ENCODE data around the gene NNT. TPM values are rescaled to one million over a fixed set of nuclear protein-coding genes. Genes with fewer than 3 reads are reported as not detected.
"Not testable (repeated sequence)": the region's sequence is repeated elsewhere in the genome, so short reads cannot be mapped to it uniquely, and the experiment has no call there.

NNT gene
- total RNA-seq, 1 experiment from 2014 or later: 39.0 TPM

GRCh38 chr5:43675357-43675756, 72.4 kb downstream of the NNT start:
- no peak for DNase-seq

GRCh38 chr5:43676083-43676840, 73.3 kb downstream of the NNT start:
- Histone ChIP-seq H3K27me3 (no peaks in the 10 kb centered on the region), H3K9me3 (peaks cover 7% of the 10 kb centered on the region), H3K4me3 (no peak overlapping the region), H3K36me3 (peaks cover 33% of the 10 kb centered on the region)
- no peak for DNase-seq

More at GRCh38 chr5:43675357-43675756, 72.4 kb downstream of the NNT start:
- peaks cover 38% of the 10 kb centered on the region for H3K36me3 ChIP-seq
- H3K9me3 ChIP-seq: peaks cover 13% of the 10 kb centered on the region
- no peaks in the 10 kb centered on the region for H3K27me3 ChIP-seq
- no peak overlapping the region for H3K4me3 ChIP-seq

GRCh38 chr5:43677253-43677652, 74.3 kb downstream of the NNT start:
- H3K4me3 ChIP-seq: no peak overlapping the region
- H3K9me3 ChIP-seq: no peaks in the 10 kb centered on the region
- H3K36me3 ChIP-seq: peaks cover 29% of the 10 kb centered on the region
- no peak for DNase-seq
- no peaks in the 10 kb centered on the region for H3K27me3 ChIP-seq

GRCh38 chr5:43679214-43679613, 76.2 kb downstream of the NNT start:
- Histone ChIP-seq H3K4me3 (no peak overlapping the region), H3K27me3 (no peaks in the 10 kb centered on the region), H3K9me3 (no peaks in the 10 kb centered on the region), H3K36me3 (peaks cover 23% of the 10 kb centered on the region)
- DNase-seq: no peak

GRCh38 chr5:43680286-43680685, 77.3 kb downstream of the NNT start:
- Histone ChIP-seq H3K27me3 (no peaks in the 10 kb centered on the region), H3K4me3 (no peak overlapping the region), H3K9me3 (no peaks in the 10 kb centered on the region), H3K36me3 (peaks cover 23% of the 10 kb centered on the region)
- peak; percentile 12 for DNase-seq

- H3K27me3 ChIP-seq: no peaks in the 10 kb centered on the region
- H3K36me3 ChIP-seq: peaks cover 14% of the 10 kb centered on the region
- no peak overlapping the region for H3K4me3 ChIP-seq
- no peak for DNase-seq
- no peaks in the 10 kb centered on the region for H3K9me3 ChIP-seq
Measured at GRCh38 chr5:43683884-43684471, 81.0 kb downstream of the NNT start.

GRCh38 chr5:43685252-43685950, 82.4 kb downstream of the NNT start:
- H3K27me3 ChIP-seq: no peaks in the 10 kb centered on the region
- no peak overlapping the region for H3K4me3 ChIP-seq
- H3K36me3 ChIP-seq: peaks cover 28% of the 10 kb centered on the region
- no peak for DNase-seq
- no peaks in the 10 kb centered on the region for H3K9me3 ChIP-seq

GRCh38 chr5:43687275-43687674, 84.3 kb downstream of the NNT start:
- H3K36me3 ChIP-seq: peaks cover 21% of the 10 kb centered on the region
- no peak for DNase-seq
- 0 out of 2 replicates have a peak, but pooled peaks cover 2% of the 10 kb centered on the region for H3K9me3 ChIP-seq
- no peaks in the 10 kb centered on the region for H3K27me3 ChIP-seq
- H3K4me3 ChIP-seq: no peak overlapping the region

- Histone ChIP-seq H3K9me3 (peaks cover 17% of the 10 kb centered on the region), H3K27me3 (no peaks in the 10 kb centered on the region), H3K36me3 (peaks cover 44% of the 10 kb centered on the region), H3K4me3 (no peak overlapping the region)
- DNase-seq: no peak
Measured at GRCh38 chr5:43691275-43691674, 88.3 kb downstream of the NNT start.

GRCh38 chr5:43691893-43692292, 88.9 kb downstream of the NNT start:
- H3K4me3 ChIP-seq: no peak overlapping the region
- H3K36me3 ChIP-seq: peaks cover 48% of the 10 kb centered on the region
- DNase-seq: no peak
- peaks cover 17% of the 10 kb centered on the region for H3K9me3 ChIP-seq
- H3K27me3 ChIP-seq: no peaks in the 10 kb centered on the region

GRCh38 chr5:43693411-43693810, 90.4 kb downstream of the NNT start:
- H3K27me3 ChIP-seq: no peaks in the 10 kb centered on the region
- DNase-seq: no peak
- H3K4me3 ChIP-seq: no peak overlapping the region
- peaks cover 50% of the 10 kb centered on the region for H3K36me3 ChIP-seq
- peaks cover 17% of the 10 kb centered on the region for H3K9me3 ChIP-seq

- peaks cover 46% of the 10 kb centered on the region for H3K36me3 ChIP-seq
- no peaks in the 10 kb centered on the region for H3K27me3 ChIP-seq
- no peak for DNase-seq
- H3K9me3 ChIP-seq: peaks cover 17% of the 10 kb centered on the region
- no peak overlapping the region for H3K4me3 ChIP-seq
Measured at GRCh38 chr5:43694027-43694426, 91.0 kb downstream of the NNT start.

- H3K36me3 ChIP-seq: peaks cover 37% of the 10 kb centered on the region
Measured at GRCh38 chr5:43696444-43696843, 93.5 kb downstream of the NNT start.

GRCh38 chr5:43699910-43700309, 96.9 kb downstream of the NNT start:
- no peak for DNase-seq
- Histone ChIP-seq H3K9me3 (peaks cover 12% of the 10 kb centered on the region), H3K36me3 (peaks cover 44% of the 10 kb centered on the region), H3K27me3 (no peaks in the 10 kb centered on the region), H3K4me3 (no peak overlapping the region)

More at GRCh38 chr5:43696444-43696843, 93.5 kb downstream of the NNT start:
- peaks cover 17% of the 10 kb centered on the region for H3K9me3 ChIP-seq
- not testable (repeated sequence) for DNase-seq, H3K4me3 ChIP-seq, H3K27me3 ChIP-seq

GRCh38 chr5:43700601-43701000, 97.6 kb downstream of the NNT start:
- no peak for DNase-seq
- H3K36me3 ChIP-seq: peaks cover 46% of the 10 kb centered on the region

GRCh38 chr5:43701227-43701626, 98.2 kb downstream of the NNT start:
- Histone ChIP-seq H3K36me3 (peaks cover 41% of the 10 kb centered on the region), H3K9me3 (peaks cover under 1% of the 10 kb centered on the region), H3K4me3 (no peak overlapping the region), H3K27me3 (no peaks in the 10 kb centered on the region)
- no peak for DNase-seq

More at GRCh38 chr5:43700601-43701000, 97.6 kb downstream of the NNT start:
- H3K9me3 ChIP-seq: peaks cover 7% of the 10 kb centered on the region
- no peaks in the 10 kb centered on the region for H3K27me3 ChIP-seq
- no peak overlapping the region for H3K4me3 ChIP-seq

- no peaks in the 10 kb centered on the region for H3K27me3 ChIP-seq
- H3K36me3 ChIP-seq: peaks cover 40% of the 10 kb centered on the region
- H3K4me3 ChIP-seq: no peak overlapping the region
- H3K9me3 ChIP-seq: no peaks in the 10 kb centered on the region
- no peak for DNase-seq
Measured at GRCh38 chr5:43702293-43702692, 99.3 kb downstream of the NNT start.

Measured in MG63 (cell line).